Muscle of leg (tissue), 11 donors: Measurements from ENCODE around the gene LGALS13. TPM values are rescaled to one million over a fixed set of nuclear protein-coding genes. Genes with fewer than 3 reads are reported as not detected.
A peak's percentile ranks its signal among the peaks of the same experiment; 100 is the strongest.
"Not testable (repeated sequence)": the region's sequence is repeated elsewhere in the genome, so short reads cannot be mapped to it uniquely, and the experiment has no call there.

Experiments used
- DNase-seq: peaks from one replicate; pipeline ENCODE4 v3.0.0; 2013
- H3K27ac ChIP-seq: one replicate; pipeline ENCODE4 v1.5.1; 2013; ENCODE audit warnings: mild to moderate bottlenecking, low read length, control low read depth
- H3K27me3 ChIP-seq: one replicate; pipeline ENCODE4 v1.6.1; 2013; ENCODE audit warnings: low read length; ENCODE audit not compliant: control insufficient read depth, insufficient read depth
- H3K36me3 ChIP-seq: one replicate; pipeline ENCODE4 v1.6.1; 2013; ENCODE audit warnings: low read length; ENCODE audit not compliant: control insufficient read depth, insufficient read depth
- H3K4me1 ChIP-seq: one replicate; pipeline ENCODE4 v1.6.1; 2013; ENCODE audit warnings: low read length; ENCODE audit not compliant: control insufficient read depth, insufficient read depth
- H3K4me3 ChIP-seq: one replicate; pipeline ENCODE4 v1.5.1; 2013; ENCODE audit warnings: low read length, control low read depth
- H3K9me3 ChIP-seq: replicated peaks from 2 replicates; pipeline ENCODE4 v1.6.1; 2013; ENCODE audit warnings: low read depth, low read length; ENCODE audit not compliant: control insufficient read depth
- WGBS: methylation state at CpG from one replicate; pipeline ENCODE4 v1.1.5; 2013; ENCODE audit warnings: missing lambda C conversion rate; ENCODE audit not compliant: insufficient coverage; 5-methylcytosine and 5-hydroxymethylcytosine counted together
- polyA plus RNA-seq, 8 donors: library from polyadenylated mRNA; unstranded; fragments of 120-200 nt; gene quantifications; one replicate each; pipeline versions ENCODE4 v1.2.1 to v1.2.3, GENCODE V29; 2013; ENCODE audit warnings: inconsistent platforms in 1 of 8, low replicate concordance in 1 of 8; ENCODE audit not compliant: insufficient read length in 8 of 8, insufficient read depth in 1 of 8
- total RNA-seq: library from RNA; stranded (reverse); fragments of 120-200 nt; gene quantifications from one replicate; pipeline ENCODE4 v1.2.4, GENCODE V29; 2013

Gene LGALS13
- total and polyA plus RNA-seq, 9 donors: 0.31 TPM; not detected in 8

- Histone ChIP-seq H3K27me3 (no peaks in the 10 kb centered on the region), H3K4me3 (no peak overlapping the region), H3K27ac (no peak overlapping the region), H3K9me3 (no peaks in the 10 kb centered on the region), H3K4me1 (no peaks in the 10 kb centered on the region), H3K36me3 (no peaks in the 10 kb centered on the region)
- WGBS: 33% methylated on average over 1 of the region's 2 CpGs
- DNase-seq: no peak
Observed at GRCh38 chr19:39613597-39613996, 11.3 kb downstream of the LGALS13 start.

- no peaks in the 10 kb centered on the region for H3K4me1 ChIP-seq
- whole genome bisulfite sequencing: no CpG with 5 or more reads among the region's 1 CpG
Observed at GRCh38 chr19:39617745-39618144, 15.4 kb downstream of the LGALS13 start.

GRCh38 chr19:39623946-39624345, 21.6 kb downstream of the LGALS13 start:
- no peak overlapping the region for H3K27ac ChIP-seq
- H3K36me3 ChIP-seq: no peaks in the 10 kb centered on the region
- H3K9me3 ChIP-seq: no peaks in the 10 kb centered on the region
- WGBS: 55% methylated on average over 2 of the region's 5 CpGs
- no peak overlapping the region for H3K4me3 ChIP-seq
- no peak for DNase-seq
- H3K4me1 ChIP-seq: no peaks in the 10 kb centered on the region
- no peaks in the 10 kb centered on the region for H3K27me3 ChIP-seq

More at GRCh38 chr19:39617745-39618144, 15.4 kb downstream of the LGALS13 start:
- Histone ChIP-seq H3K27me3 (no peaks in the 10 kb centered on the region), H3K27ac (no peak overlapping the region), H3K4me3 (no peak overlapping the region), H3K9me3 (no peaks in the 10 kb centered on the region), H3K36me3 (no peaks in the 10 kb centered on the region)
- no peak for DNase-seq

GRCh38 chr19:39627631-39628030, 25.3 kb downstream of the LGALS13 start:
- no CpG with 5 or more reads among the region's 2 CpGs for WGBS
- not testable (repeated sequence) for DNase-seq, H3K4me1 ChIP-seq, H3K4me3 ChIP-seq, H3K27me3 ChIP-seq, H3K9me3 ChIP-seq, H3K27ac ChIP-seq, H3K36me3 ChIP-seq

- Histone ChIP-seq H3K27ac (no peak overlapping the region), H3K9me3 (no peaks in the 10 kb centered on the region), H3K36me3 (no peaks in the 10 kb centered on the region), H3K4me3 (no peak overlapping the region), H3K27me3 (no peaks in the 10 kb centered on the region), H3K4me1 (no peaks in the 10 kb centered on the region)
- 52% methylated on average over 2 of the region's 4 CpGs for WGBS
- no peak for DNase-seq
Observed at GRCh38 chr19:39631178-39631577, 28.9 kb downstream of the LGALS13 start.

GRCh38 chr19:39631626-39632025, 29.3 kb downstream of the LGALS13 start:
- no peak overlapping the region for H3K27ac ChIP-seq
- H3K27me3 ChIP-seq: no peaks in the 10 kb centered on the region
- WGBS: no CpG with 5 or more reads among the region's 6 CpGs
- no peaks in the 10 kb centered on the region for H3K36me3 ChIP-seq
- no peak for DNase-seq
- no peaks in the 10 kb centered on the region for H3K9me3 ChIP-seq
- no peaks in the 10 kb centered on the region for H3K4me1 ChIP-seq
- no peak overlapping the region for H3K4me3 ChIP-seq

- H3K9me3 ChIP-seq: no peaks in the 10 kb centered on the region
- no peaks in the 10 kb centered on the region for H3K4me1 ChIP-seq
- H3K4me3 ChIP-seq: no peak overlapping the region
- no peak for DNase-seq
- no peaks in the 10 kb centered on the region for H3K27me3 ChIP-seq
- WGBS: 78% methylated on average over 3 of the region's 4 CpGs
- H3K36me3 ChIP-seq: no peaks in the 10 kb centered on the region
- H3K27ac ChIP-seq: no peak overlapping the region
Observed at GRCh38 chr19:39637891-39638290, 35.6 kb downstream of the LGALS13 start.

- H3K27ac ChIP-seq: no peak overlapping the region
- no peaks in the 10 kb centered on the region for H3K4me1 ChIP-seq
- H3K36me3 ChIP-seq: no peaks in the 10 kb centered on the region
- H3K9me3 ChIP-seq: no peaks in the 10 kb centered on the region
- no peaks in the 10 kb centered on the region for H3K27me3 ChIP-seq
- H3K4me3 ChIP-seq: no peak overlapping the region
- 20% methylated on average over 1 of the region's 1 CpG for WGBS
- no peak for DNase-seq
Observed at GRCh38 chr19:39641773-39642172, 39.4 kb downstream of the LGALS13 start.

GRCh38 chr19:39643591-39643990, 41.3 kb downstream of the LGALS13 start:
- H3K4me3 ChIP-seq: no peak overlapping the region
- no peak for DNase-seq
- no peak overlapping the region for H3K27ac ChIP-seq
- H3K36me3 ChIP-seq: no peaks in the 10 kb centered on the region
- WGBS: no CpG with 5 or more reads among the region's 5 CpGs
- no peaks in the 10 kb centered on the region for H3K27me3 ChIP-seq
- no peaks in the 10 kb centered on the region for H3K9me3 ChIP-seq
- no peaks in the 10 kb centered on the region for H3K4me1 ChIP-seq

GRCh38 chr19:39645800-39646411, 43.6 kb downstream of the LGALS13 start:
- peak; percentile 14 for DNase-seq
- H3K36me3 ChIP-seq: no peaks in the 10 kb centered on the region
- H3K4me3 ChIP-seq: no peak overlapping the region
- WGBS: 41% methylated on average over 2 of the region's 6 CpGs
- no peaks in the 10 kb centered on the region for H3K4me1 ChIP-seq
- H3K9me3 ChIP-seq: no peaks in the 10 kb centered on the region
- no peaks in the 10 kb centered on the region for H3K27me3 ChIP-seq
- H3K27ac ChIP-seq: no peak overlapping the region

GRCh38 chr19:39647918-39648317, 45.6 kb downstream of the LGALS13 start:
- no peaks in the 10 kb centered on the region for H3K36me3 ChIP-seq
- no peak overlapping the region for H3K27ac ChIP-seq
- no peak overlapping the region for H3K4me3 ChIP-seq
- no peak for DNase-seq
- H3K27me3 ChIP-seq: no peaks in the 10 kb centered on the region
- H3K9me3 ChIP-seq: no peaks in the 10 kb centered on the region
- no peaks in the 10 kb centered on the region for H3K4me1 ChIP-seq
- WGBS: no CpG with 5 or more reads among the region's 3 CpGs
